PC-3 (cell line): ENCODE data around the gene KLF13. TPM values are rescaled to one million over a fixed set of nuclear protein-coding genes. Genes with fewer than 3 reads are reported as not detected.

ENCODE experiments used
- ATAC-seq: fragments of 200-7000 bp; cut with Tn5 transposase; 2 replicates; pipeline ENCODE4 v1.9.1; 2020; ENCODE audit warnings: mild to moderate bottlenecking, moderate library complexity
- BruUV-seq: library from RNA; stranded (reverse); fragments of 400-500 nt; replicated peaks from 2 replicates; lab custom pipeline; 2021; lab: Mats Ljungman, UMichigan
- CTCF ChIA-PET: fragments of 300-600 bp; sonication (Branson Sonifier 250); formaldehyde crosslinking; loops from one replicate; lab custom pipeline; 2022; ENCODE audit warnings: antibody characterized with exemption; lab: Charles Lee
- POLR2A ChIA-PET: fragments of 300-600 bp; sonication (Branson Sonifier 250); formaldehyde crosslinking; loops from one replicate; lab custom pipeline; 2022; ENCODE audit warnings: antibody characterized with exemption; ENCODE audit not compliant: unreplicated experiment; lab: Charles Lee
- DNase-seq: peaks from one replicate; pipeline ENCODE4 v3.0.0-alpha.2; 2015
- H2AFZ ChIP-seq: fragments of 300-600 bp; sonication (generic); 2 replicates; pipeline ENCODE4 v1.6.0; 2016; ENCODE audit warnings: antibody characterized with exemption, low read length
- H3F3A ChIP-seq: fragments of 300-600 bp; sonication (generic); one replicate; pipeline ENCODE4 v1.6.0; 2017; ENCODE audit warnings: antibody characterized with exemption, low read length, control low read depth, mild to moderate bottlenecking; ENCODE audit not compliant: unreplicated experiment
- H3K27ac ChIP-seq: fragments of 300-600 bp; sonication (generic); 2 replicates; pipeline ENCODE4 v1.5.1; 2016; ENCODE audit warnings: mild to moderate bottlenecking, low read length
- H3K27me3 ChIP-seq: fragments of 300-600 bp; sonication (generic); 2 replicates; pipeline ENCODE4 v1.6.1; 2016; ENCODE audit warnings: low read length, mixed read lengths
- H3K36me3 ChIP-seq: fragments of 300-600 bp; sonication (generic); 2 replicates; pipeline ENCODE4 v1.6.1; 2016; ENCODE audit warnings: low read depth, mixed run types, low read length, mixed read lengths
- H3K4me1 ChIP-seq: fragments of 300-600 bp; sonication (generic); 2 replicates; pipeline ENCODE4 v1.5.1; 2016; ENCODE audit warnings: low read length; ENCODE audit not compliant: insufficient read depth
- H3K4me2 ChIP-seq: fragments of 300-600 bp; sonication (generic); 2 replicates; pipeline ENCODE4 v1.6.0; 2016; ENCODE audit warnings: low read length
- H3K4me3 ChIP-seq: fragments of 300-600 bp; sonication (generic); 2 replicates; pipeline ENCODE4 v1.5.1; 2016; ENCODE audit warnings: mild to moderate bottlenecking, low read length, mixed read lengths
- H3K79me2 ChIP-seq: fragments of 300-600 bp; sonication (generic); 2 replicates; pipeline ENCODE4 v1.6.1; 2017; ENCODE audit warnings: low read length, mixed read lengths
- H3K9ac ChIP-seq: fragments of 300-600 bp; sonication (generic); 2 replicates; pipeline ENCODE4 v1.6.0; 2016; ENCODE audit warnings: mild to moderate bottlenecking, low read length
- H3K9me2 ChIP-seq: fragments of 300-600 bp; sonication (generic); replicated peaks from 2 replicates; pipeline ENCODE4 v1.6.1; 2016; ENCODE audit warnings: mixed run types, low read length, mixed read lengths
- H3K9me3 ChIP-seq: fragments of 300-600 bp; sonication (generic); 2 replicates; pipeline ENCODE4 v1.6.1; 2016; ENCODE audit warnings: low read length, mixed read lengths
- H4K20me1 ChIP-seq: fragments of 300-600 bp; sonication (generic); 2 replicates; pipeline ENCODE4 v1.6.1; 2016; ENCODE audit warnings: low read length, mixed read lengths
- EZH2 ChIP-seq: fragments of 300-600 bp; sonication (generic); IDR thresholded peaks from one replicate; pipeline ENCODE4 v1.6.1; 2017; ENCODE audit warnings: antibody characterized with exemption, mild to moderate bottlenecking, low read length; ENCODE audit not compliant: unreplicated experiment
- EZH2phosphoT487 ChIP-seq: fragments of 300-600 bp; sonication (generic); IDR thresholded peaks from 2 replicates; pipeline ENCODE4 v1.6.1; 2018; ENCODE audit warnings: mild to moderate bottlenecking, antibody characterized with exemption, low read length, borderline replicate concordance
- intact Hi-C: fragments of 100-400 bp; cut with micrococcal nuclease; formaldehyde crosslinking; loops from 2 replicates; pipeline ENCODE4 v1.9.0; 2023
- total RNA-seq: library from RNA; depleted of rRNA; stranded (reverse); fragments of >200 nt; gene quantifications from 2 replicates; pipeline ENCODE4 v1.2.3, GENCODE V29; 2014
- TF ChIP-seq, protein P1 (sequence below): fragments of 300-600 bp; sonication (generic); conservative IDR thresholded peaks from 2 replicates; pipeline ENCODE4 v1.5.1; 2017; ENCODE audit warnings: antibody characterized with exemption, low read depth, mild to moderate bottlenecking, low read length

Gene KLF13
- total RNA-seq, 1 experiment from 2014 or later: 11.4 TPM

DNA sequence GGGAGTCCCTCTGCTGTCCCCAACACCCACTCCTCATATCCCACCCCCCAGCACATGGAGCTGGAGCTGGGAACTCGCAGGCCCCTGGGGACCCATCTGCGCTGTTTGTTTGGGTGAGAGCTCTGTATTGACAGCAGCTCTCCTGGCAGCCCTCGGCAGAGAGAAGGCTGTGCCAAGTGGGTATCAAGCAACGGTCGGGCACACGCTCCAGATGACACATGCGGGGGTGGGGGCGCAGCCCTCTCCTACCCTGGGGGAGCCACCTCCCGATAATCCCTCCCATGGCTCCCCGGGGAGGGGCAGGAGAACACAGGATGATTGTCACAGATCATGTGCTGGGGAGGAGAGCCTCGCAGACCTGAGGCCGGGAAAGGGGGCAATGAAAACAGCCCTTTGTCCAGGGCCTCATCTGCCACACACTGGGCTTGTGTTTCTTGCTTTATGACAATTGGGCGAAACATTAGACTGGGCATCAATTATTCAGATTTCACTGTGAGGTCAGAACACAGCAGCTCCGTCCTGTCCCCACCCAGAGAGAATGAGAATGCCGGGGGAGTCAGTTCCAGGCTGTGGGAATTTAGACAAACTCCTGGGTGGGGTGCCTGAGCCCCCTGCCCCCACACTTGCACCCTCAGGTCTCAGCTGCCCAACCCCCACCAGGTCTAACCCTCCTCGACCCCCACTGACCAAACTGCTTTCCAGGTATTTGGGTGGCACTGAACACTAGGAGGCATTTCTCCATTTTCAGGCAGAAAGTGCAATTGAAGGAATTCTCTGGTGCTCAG, 46.4 kb upstream of the KLF13 start:
- no TSS peak for BruUV-seq
- intact Hi-C loops: no loop called here
- Histone ChIP-seq H3K9ac (no peak overlapping the region), H2AFZ (no peak overlapping the region), H3K4me1 (no peaks in the 10 kb centered on the region), H3K9me2 (no peaks in the 10 kb centered on the region), H3K27me3 (peaks cover 13% of the 10 kb centered on the region; the same call in 1 of the 2 replicates), H3F3A (no peaks in the 10 kb centered on the region), H3K27ac (no peak overlapping the region), H3K36me3 (no peaks in the 10 kb centered on the region), H3K4me3 (no peak overlapping the region), H3K9me3 (no peaks in the 10 kb centered on the region), H3K79me2 (no peaks in the 10 kb centered on the region), H4K20me1 (no peaks in the 10 kb centered on the region), H3K4me2 (no peak overlapping the region)
- TF ChIP-seq EZH2phosphoT487 (no peak), EZH2 (no peak)
- TF ChIP-seq, protein P1, sequence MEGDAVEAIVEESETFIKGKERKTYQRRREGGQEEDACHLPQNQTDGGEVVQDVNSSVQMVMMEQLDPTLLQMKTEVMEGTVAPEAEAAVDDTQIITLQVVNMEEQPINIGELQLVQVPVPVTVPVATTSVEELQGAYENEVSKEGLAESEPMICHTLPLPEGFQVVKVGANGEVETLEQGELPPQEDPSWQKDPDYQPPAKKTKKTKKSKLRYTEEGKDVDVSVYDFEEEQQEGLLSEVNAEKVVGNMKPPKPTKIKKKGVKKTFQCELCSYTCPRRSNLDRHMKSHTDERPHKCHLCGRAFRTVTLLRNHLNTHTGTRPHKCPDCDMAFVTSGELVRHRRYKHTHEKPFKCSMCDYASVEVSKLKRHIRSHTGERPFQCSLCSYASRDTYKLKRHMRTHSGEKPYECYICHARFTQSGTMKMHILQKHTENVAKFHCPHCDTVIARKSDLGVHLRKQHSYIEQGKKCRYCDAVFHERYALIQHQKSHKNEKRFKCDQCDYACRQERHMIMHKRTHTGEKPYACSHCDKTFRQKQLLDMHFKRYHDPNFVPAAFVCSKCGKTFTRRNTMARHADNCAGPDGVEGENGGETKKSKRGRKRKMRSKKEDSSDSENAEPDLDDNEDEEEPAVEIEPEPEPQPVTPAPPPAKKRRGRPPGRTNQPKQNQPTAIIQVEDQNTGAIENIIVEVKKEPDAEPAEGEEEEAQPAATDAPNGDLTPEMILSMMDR: no peak
- DNase-seq (no peak), ATAC-seq (no peak; the same call in 1 of the 2 replicates)
- ChIA-PET CTCF (no interaction called here), POLR2A (interaction anchor here (0.5 kb wide), 1 partner anchor 379 kb away, joined by 3 read pairs; no protein-coding TSS in a partner anchor)

DNA sequence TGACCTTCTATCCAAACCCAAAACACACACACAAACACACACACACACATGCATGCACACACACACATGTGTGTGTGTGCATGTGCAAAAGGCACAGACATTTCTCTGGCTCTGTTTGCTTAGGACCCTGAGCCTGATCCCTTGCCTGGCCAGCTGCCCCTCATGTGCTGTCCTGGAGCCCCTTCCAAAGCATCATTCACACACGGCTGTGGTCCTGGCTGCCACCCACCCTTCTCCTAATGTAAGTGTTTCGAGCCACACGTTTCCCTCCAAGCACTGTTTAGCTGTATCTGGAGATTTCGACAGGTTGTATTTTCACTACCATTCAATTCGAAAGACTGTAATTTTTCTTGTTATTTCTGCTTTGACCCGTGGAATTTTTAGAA, 45.8 kb upstream of the KLF13 start:
- ATAC-seq (no peak), DNase-seq (no peak)
- Histone ChIP-seq H3F3A (no peaks in the 10 kb centered on the region), H4K20me1 (no peaks in the 10 kb centered on the region), H3K9ac (no peak overlapping the region), H3K4me1 (no peaks in the 10 kb centered on the region), H3K9me2 (no peaks in the 10 kb centered on the region), H3K27me3 (peaks cover 17% of the 10 kb centered on the region), H3K79me2 (no peaks in the 10 kb centered on the region), H3K9me3 (no peaks in the 10 kb centered on the region), H3K4me3 (no peak overlapping the region), H2AFZ (no peak overlapping the region), H3K27ac (no peak overlapping the region), H3K36me3 (no peaks in the 10 kb centered on the region), H3K4me2 (no peak overlapping the region)
- CTCF ChIA-PET: no interaction called here
- intact Hi-C loops: no loop called here
- no TSS peak for BruUV-seq
- POLR2A ChIA-PET: no interaction called here
- TF ChIP-seq, protein P1: no peak
- no peak for TF ChIP-seq EZH2phosphoT487
- TF ChIP-seq EZH2: no peak

DNA sequence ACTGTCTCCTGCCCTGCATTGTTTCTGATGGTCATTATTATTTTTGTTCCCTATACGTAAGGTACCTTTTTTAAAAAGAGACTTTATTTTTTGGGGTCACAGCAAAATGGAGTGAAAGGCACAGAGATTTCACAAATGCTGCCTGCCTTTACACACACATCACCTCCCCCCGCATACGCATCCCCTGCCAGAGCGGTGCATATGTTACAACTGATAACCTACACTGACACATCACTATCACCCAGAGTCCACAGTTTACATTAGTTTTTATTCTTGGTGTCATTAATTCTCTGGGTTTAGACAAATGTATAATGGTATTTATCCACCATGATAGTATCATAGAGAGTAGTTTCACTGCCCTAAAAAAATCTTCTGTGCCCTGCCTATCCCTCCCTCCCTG, 43.6 kb upstream of the KLF13 start:
- Histone ChIP-seq H3K79me2 (no peaks in the 10 kb centered on the region), H2AFZ (no peak overlapping the region), H3K9me2 (no peaks in the 10 kb centered on the region), H3K27ac (no peak overlapping the region), H3K4me1 (no peaks in the 10 kb centered on the region), H3F3A (no peaks in the 10 kb centered on the region), H3K27me3 (peaks cover 19% of the 10 kb centered on the region), H3K9me3 (no peaks in the 10 kb centered on the region), H3K4me2 (no peak overlapping the region), H3K36me3 (no peaks in the 10 kb centered on the region), H4K20me1 (no peaks in the 10 kb centered on the region), H3K9ac (no peak overlapping the region), H3K4me3 (no peak overlapping the region)
- TF ChIP-seq EZH2 (no peak), EZH2phosphoT487 (no peak)
- TF ChIP-seq, protein P1: no peak
- ATAC-seq: no peak
- intact Hi-C loops: no loop called here
- POLR2A ChIA-PET: no interaction called here
- DNase-seq: no peak
- CTCF ChIA-PET: no interaction called here
- no TSS peak for BruUV-seq
